ENCODE results near the gene KIF11. TPM values are rescaled to one million over a fixed set of nuclear protein-coding genes. Genes with fewer than 3 reads are reported as not detected.

Gene KIF11
- total RNA-seq, 4 donors from 2014 or later = 0.33 to 0.80 (median 0.40) TPM

DNA sequence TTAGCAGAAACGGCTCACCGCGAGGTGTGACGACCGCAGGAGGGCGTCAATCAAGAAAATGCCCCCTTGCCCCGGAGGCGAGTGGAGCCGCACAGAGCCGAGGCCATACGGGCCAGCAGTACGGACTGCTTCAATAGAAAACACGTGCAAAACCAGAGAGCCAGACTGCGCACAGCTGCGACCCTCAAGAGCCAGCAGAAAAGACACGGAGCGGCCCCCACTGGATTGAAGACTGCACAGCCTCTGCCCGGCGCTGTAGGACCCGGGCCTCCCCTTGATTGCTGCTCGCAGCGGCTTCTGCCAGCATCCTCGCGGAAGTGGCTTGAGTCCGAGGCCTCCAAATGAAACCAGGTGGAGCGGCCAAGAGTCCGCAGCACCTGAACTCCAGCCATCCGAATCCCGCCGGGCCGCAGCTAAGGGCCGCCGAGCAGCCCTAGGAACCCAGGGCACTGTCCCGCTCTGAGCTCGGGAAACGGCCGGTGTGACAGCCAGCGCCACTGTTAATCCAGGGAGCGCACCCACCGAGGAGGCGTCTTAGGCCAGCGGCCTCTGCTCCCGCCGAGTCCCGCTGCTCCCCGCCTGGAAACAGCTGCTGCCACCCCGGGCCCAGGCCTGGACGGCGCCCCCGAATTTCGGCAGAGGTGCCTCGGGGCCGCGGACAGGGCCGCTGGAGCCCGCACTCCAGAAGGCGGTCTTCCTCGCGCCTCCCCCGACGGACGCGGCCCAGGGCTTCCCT is 96.2 kb downstream of the KIF11 start:
- DNase-seq (ENCODE audit: extremely low spot score) = no peak
- 14% methylated on average over 21 of the region's 63 CpGs for WGBS
- peaks cover 0 to 38% (median 2%) of the 10 kb centered on the region in 4 donors for H3K27me3 ChIP-seq

DNA sequence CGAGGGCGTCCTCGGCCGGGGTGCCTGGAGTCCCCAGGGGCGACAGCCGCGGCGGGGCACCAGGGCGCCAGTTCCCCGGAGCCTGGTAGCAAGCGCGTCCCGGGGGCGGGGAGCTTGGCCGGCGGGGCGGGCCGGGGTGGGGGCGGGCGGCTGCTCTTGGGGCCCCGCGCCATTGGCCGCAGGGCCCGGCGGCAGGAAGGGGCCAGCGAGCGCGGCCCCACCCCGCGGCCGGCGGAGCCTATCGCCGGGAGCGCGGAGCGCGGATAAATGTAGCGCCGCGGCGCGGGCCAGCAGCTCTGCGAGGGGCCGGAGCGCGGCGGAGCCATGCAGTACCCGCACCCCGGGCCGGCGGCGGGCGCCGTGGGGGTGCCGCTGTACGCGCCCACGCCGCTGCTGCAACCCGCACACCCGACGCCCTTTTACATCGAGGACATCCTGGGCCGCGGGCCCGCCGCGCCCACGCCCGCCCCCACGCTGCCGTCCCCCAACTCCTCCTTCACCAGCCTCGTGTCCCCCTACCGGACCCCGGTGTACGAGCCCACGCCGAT is 96.8 kb downstream of the KIF11 start, which contains the start of gene HHEX:
Gene HHEX (plus strand): TSS at position 293 of the 548 bp plus-strand sequence. CDS start 32 bp downstream, at position 325.
- intact Hi-C loops (cut with DNase I) = loop anchor here (5.0 to 10.0 kb wide), 3 partner anchors 68 to 155 kb away; partner anchors contain the start of genes EXOC6 and KIF11
- WGBS = 0% methylated on average over 6 of the region's 79 CpGs
- H3K4me3 ChIP-seq = peak within 1 kb of the TSS; percentile 67 to 85 (median 77)
- peaks cover 0 to 9% (median 7%) of the 10 kb centered on the region in 4 donors for H3K9me3 ChIP-seq
- peak within 1 kb of the TSS; percentile 81 to 86 (median 84) for H3K27ac ChIP-seq (replicated peaks in 1 of 4)
- H3K4me1 ChIP-seq = peaks cover 10 to 45% (median 38%) of the 10 kb centered on the region in 4 donors
- TF ChIP-seq POLR2A (IDR thresholded peaks at IDR 0.05; ENCODE audit: low read depth) (no peak), POLR2AphosphoS5 (IDR thresholded peaks at IDR 0.05) (peak in 1 of 2 donors; percentile 56)
- H3K27me3 ChIP-seq = peaks cover 0 to 38% (median 2%) of the 10 kb centered on the region in 4 donors
- peak; percentile 84 for DNase-seq (ENCODE audit: extremely low spot score)
- H3K36me3 ChIP-seq = peaks cover 0 to 2% (median 0%) of the 10 kb centered on the region in 4 donors

More for the DNA sequence above, 96.2 kb downstream of the KIF11 start:
- peak overlapping the region; percentile 67 to 85 (median 77) for H3K4me3 ChIP-seq
- TF ChIP-seq, protein P1, sequence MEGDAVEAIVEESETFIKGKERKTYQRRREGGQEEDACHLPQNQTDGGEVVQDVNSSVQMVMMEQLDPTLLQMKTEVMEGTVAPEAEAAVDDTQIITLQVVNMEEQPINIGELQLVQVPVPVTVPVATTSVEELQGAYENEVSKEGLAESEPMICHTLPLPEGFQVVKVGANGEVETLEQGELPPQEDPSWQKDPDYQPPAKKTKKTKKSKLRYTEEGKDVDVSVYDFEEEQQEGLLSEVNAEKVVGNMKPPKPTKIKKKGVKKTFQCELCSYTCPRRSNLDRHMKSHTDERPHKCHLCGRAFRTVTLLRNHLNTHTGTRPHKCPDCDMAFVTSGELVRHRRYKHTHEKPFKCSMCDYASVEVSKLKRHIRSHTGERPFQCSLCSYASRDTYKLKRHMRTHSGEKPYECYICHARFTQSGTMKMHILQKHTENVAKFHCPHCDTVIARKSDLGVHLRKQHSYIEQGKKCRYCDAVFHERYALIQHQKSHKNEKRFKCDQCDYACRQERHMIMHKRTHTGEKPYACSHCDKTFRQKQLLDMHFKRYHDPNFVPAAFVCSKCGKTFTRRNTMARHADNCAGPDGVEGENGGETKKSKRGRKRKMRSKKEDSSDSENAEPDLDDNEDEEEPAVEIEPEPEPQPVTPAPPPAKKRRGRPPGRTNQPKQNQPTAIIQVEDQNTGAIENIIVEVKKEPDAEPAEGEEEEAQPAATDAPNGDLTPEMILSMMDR (IDR thresholded peaks at IDR 0.05) = no peak
- TF ChIP-seq POLR2A (IDR thresholded peaks at IDR 0.05; ENCODE audit: low read depth) = no peak
- TF ChIP-seq EP300 (IDR thresholded peaks at IDR 0.05) = no peak
- TF ChIP-seq POLR2AphosphoS5 (IDR thresholded peaks at IDR 0.05) = no peak
- H3K4me1 ChIP-seq = peaks cover 10 to 45% (median 38%) of the 10 kb centered on the region in 4 donors
- no peaks in the 10 kb centered on the region for H3K36me3 ChIP-seq
- intact Hi-C loops (cut with DNase I) = no loop called here
- peak overlapping the region; percentile 81 to 86 (median 84) for H3K27ac ChIP-seq (replicated peaks in 1 of 4)
- peaks cover 0 to 9% (median 7%) of the 10 kb centered on the region in 4 donors for H3K9me3 ChIP-seq

DNA sequence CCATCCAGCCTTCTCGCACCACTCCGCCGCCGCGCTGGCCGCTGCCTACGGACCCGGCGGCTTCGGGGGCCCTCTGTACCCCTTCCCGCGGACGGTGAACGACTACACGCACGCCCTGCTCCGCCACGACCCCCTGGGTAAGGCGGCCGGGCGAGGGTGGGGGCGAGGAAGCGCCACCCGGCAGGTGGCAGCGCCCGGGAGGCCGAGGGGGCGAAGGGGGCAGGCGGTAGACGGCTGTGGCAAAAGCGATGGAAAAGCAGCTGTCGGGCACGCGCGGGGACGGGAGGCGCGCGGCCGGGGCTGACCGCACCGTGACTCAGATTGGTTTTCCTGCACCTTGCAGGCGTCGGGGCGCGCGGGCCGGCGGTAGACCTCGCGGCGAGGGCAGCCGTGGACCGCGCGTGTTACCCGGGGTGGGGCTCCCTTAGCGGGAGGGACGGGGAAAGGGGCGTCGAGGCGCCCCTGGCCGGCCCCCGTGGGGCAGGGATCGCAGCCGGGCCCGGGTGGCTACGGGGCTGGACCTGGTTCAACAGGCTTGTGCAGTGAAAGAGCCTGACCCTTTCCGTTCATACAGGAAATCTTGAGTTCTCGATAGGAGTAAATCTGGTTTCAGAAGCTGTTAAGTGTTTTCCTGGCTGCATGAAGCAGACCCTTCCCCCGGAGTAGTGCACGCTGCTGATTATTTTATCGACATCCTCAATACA is 97.4 kb downstream of the KIF11 start:
- Histone ChIP-seq H3K4me3 (peak overlapping the region; percentile 67 to 85 (median 77)), H3K27ac (replicated peaks in 1 of 4) (peak overlapping the region; percentile 81 to 86 (median 84)), H3K27me3 (peaks cover 0 to 38% (median 2%) of the 10 kb centered on the region in 4 donors), H3K36me3 (peaks cover 0 to 9% (median 0%) of the 10 kb centered on the region in 4 donors), H3K4me1 (peaks cover 10 to 45% (median 38%) of the 10 kb centered on the region in 4 donors), H3K9me3 (peaks cover 0 to 6% (median 2%) of the 10 kb centered on the region in 4 donors)
- intact Hi-C loops (cut with DNase I) = loop anchor here (5.0 to 10.0 kb wide), 3 partner anchors 67 to 154 kb away; partner anchors contain the start of genes EXOC6 and KIF11
- TF ChIP-seq EP300 (IDR thresholded peaks at IDR 0.05) (no peak), POLR2AphosphoS5 (IDR thresholded peaks at IDR 0.05) (peak; percentile 36 to 68)
- peak; percentile 92 for DNase-seq (ENCODE audit: extremely low spot score)
- WGBS = 12% methylated on average over 25 of the region's 73 CpGs

DNA sequence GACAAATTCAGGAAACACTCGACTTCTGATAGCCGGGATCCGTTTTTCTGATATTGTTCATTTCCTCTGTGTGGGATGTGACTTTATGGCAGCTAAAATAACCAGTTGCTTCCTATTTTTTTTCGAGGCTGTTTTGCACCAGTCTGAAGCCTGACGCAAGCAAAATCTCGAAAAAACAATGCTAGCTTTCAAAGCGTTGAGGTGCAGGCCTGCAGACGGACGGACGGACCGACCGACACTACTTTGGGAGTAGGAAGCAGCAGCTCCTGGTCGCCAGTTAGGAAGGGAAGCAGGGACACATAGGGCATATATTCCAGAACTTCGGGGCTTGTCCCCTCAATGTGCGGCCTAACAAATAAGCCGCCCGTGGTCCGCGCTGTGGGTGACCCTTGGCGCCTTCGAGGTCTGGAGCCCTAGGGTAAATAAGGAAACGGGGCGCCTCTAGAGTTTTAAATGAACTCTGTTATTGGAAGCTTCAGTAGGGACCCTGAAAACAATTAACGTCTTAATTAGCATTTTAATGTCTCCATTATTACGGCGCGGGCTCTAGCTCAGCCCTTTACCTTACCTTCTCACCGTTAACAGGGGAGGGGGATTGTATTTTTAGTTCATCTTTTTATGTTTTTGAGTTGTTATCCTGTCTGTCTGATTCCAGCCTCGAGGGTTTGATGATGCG is 98.1 kb downstream of the KIF11 start:
- intact Hi-C loops (cut with DNase I) = loop anchor here (5.0 to 10.0 kb wide), 3 partner anchors 66 to 154 kb away; partner anchors contain the start of genes EXOC6 and KIF11
- Histone ChIP-seq H3K4me3 (peak overlapping the region; percentile 67 to 85 (median 77)), H3K27me3 (peaks cover 0 to 45% (median 2%) of the 10 kb centered on the region in 4 donors), H3K36me3 (peaks cover 0 to 12% (median 0%) of the 10 kb centered on the region in 4 donors), H3K4me1 (peaks cover 10 to 51% (median 44%) of the 10 kb centered on the region in 4 donors), H3K27ac (replicated peaks in 1 of 4) (peak overlapping the region; percentile 81 to 86 (median 84)), H3K9me3 (no peaks in the 10 kb centered on the region)
- WGBS = 71% methylated on average over 28 of the region's 30 CpGs
- TF ChIP-seq POLR2AphosphoS5 (IDR thresholded peaks at IDR 0.05) (peak in 1 of 2 donors; percentile 7), POLR2A (IDR thresholded peaks at IDR 0.05; ENCODE audit: low read depth) (no peak), EP300 (IDR thresholded peaks at IDR 0.05) (no peak)
- TF ChIP-seq, protein P1 (IDR thresholded peaks at IDR 0.05) = no peak
- DNase-seq (ENCODE audit: extremely low spot score) = peak; percentile 89
